HG03064 (cell line): Measurements from ENCODE around the gene KIF3A.

Experiments used
- ATAC-seq: cut with Tn5 transposase; IDR thresholded peaks from one replicate; pipeline ENCODE4 v1.9.1; 2021; ENCODE audit warnings: low read depth; ENCODE audit not compliant: unreplicated experiment

The KIF3A gene

GRCh38 chr5:132646583-132647266, 90.6 kb downstream of the KIF3A start:
- ATAC-seq: no peak

GRCh38 chr5:132644177-132644576, 93.2 kb downstream of the KIF3A start:
- no peak for ATAC-seq
